GM19397 (cell line): ENCODE data around the gene TNS2.
A peak's percentile ranks its signal among the peaks of the same experiment; 100 is the strongest.
"Not testable (repeated sequence)": the region's sequence is repeated elsewhere in the genome, so short reads cannot be mapped to it uniquely, and the experiment has no call there.

ENCODE experiments used
- ATAC-seq: cut with Tn5 transposase; IDR thresholded peaks from one replicate; pipeline ENCODE4 v1.9.1; 2021; ENCODE audit warnings: mild to moderate bottlenecking, moderate library complexity; ENCODE audit not compliant: unreplicated experiment

Gene TNS2, protein sequence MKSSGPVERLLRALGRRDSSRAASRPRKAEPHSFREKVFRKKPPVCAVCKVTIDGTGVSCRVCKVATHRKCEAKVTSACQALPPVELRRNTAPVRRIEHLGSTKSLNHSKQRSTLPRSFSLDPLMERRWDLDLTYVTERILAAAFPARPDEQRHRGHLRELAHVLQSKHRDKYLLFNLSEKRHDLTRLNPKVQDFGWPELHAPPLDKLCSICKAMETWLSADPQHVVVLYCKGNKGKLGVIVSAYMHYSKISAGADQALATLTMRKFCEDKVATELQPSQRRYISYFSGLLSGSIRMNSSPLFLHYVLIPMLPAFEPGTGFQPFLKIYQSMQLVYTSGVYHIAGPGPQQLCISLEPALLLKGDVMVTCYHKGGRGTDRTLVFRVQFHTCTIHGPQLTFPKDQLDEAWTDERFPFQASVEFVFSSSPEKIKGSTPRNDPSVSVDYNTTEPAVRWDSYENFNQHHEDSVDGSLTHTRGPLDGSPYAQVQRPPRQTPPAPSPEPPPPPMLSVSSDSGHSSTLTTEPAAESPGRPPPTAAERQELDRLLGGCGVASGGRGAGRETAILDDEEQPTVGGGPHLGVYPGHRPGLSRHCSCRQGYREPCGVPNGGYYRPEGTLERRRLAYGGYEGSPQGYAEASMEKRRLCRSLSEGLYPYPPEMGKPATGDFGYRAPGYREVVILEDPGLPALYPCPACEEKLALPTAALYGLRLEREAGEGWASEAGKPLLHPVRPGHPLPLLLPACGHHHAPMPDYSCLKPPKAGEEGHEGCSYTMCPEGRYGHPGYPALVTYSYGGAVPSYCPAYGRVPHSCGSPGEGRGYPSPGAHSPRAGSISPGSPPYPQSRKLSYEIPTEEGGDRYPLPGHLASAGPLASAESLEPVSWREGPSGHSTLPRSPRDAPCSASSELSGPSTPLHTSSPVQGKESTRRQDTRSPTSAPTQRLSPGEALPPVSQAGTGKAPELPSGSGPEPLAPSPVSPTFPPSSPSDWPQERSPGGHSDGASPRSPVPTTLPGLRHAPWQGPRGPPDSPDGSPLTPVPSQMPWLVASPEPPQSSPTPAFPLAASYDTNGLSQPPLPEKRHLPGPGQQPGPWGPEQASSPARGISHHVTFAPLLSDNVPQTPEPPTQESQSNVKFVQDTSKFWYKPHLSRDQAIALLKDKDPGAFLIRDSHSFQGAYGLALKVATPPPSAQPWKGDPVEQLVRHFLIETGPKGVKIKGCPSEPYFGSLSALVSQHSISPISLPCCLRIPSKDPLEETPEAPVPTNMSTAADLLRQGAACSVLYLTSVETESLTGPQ (N-terminal part only)

GRCh38 chr12:53049571-53050318, at the start of gene TNS2:
Gene TNS2 (plus strand): TSS chr12:53050065. CDS start chr12:53050186, 121 bp downstream.
- no peak for ATAC-seq

DNA sequence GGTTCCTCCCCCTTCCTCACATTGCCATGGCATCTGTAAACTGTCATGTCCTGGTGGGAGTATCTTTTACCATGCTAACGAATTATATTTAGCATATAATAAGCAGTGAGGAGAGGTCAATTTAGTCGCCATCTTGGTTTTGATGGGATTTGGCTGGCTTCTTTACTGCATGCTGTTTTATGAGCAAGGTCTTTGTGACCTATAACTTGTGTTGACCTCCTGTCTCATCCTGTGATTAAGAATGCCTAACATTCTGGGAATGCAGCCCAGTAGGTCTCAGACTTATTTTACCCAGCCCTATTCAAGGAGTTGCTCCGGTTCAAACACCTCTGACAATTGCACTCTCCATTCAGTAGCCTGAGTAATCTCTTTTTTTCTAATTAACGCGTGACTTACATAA, 45.7 kb upstream of the TNS2 start:
- no peak for ATAC-seq

DNA sequence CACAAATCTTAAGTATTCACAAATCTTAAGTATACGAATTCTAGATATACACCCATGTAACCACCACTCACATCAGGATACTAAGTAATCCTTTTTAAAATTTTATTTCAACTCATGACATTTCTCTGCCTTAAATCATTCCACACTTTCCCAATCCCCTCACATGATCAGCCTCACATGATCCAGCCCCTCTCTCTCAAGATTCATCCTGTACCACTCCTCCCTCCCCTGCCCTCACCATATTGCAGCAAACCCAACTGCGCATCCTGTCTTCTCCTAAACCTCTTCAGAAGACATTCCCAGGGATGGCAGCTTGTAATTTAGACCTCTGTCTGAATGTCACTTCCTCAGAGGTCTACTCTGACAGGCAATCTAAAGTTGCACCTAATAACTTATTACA, 45.3 kb upstream of the TNS2 start:
- ATAC-seq = no peak

DNA sequence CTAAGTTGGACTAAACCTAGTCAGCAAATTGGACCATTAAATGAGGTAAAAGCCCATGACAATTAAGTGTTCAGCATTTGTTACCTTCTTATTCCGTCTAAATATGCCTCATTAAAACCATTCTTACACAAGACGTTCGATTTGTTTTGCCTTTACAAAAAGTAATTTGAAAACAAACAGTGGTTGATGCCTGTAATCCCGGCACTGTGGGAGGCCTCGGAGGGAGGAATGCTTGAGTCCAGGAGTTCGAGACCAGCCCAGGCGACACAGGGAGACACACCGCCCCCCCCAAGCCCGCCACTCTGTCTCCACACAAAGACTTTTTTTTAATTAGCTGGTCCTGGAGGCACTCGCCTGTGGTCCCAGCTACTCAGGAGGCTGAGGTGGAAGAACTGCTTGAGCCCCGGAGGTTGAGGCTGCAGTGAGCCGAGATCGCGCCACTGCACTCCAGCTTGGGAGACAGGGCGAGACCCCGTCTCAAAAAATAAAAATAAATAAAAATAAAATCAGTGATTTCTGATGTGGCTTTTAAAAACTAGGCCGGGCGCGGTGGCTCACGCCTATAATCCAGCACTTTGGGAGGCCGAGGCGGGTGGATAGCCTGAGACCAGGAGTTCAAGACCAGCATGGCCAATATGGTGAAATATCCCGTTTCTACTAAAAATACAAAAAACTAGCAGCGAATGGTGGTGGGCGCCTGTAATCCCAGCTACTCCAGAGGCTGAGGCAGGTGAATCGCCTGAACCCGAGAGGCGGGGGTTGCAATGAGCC, 44.5 kb upstream of the TNS2 start:
- no peak for ATAC-seq

GRCh38 chr12:53005986-53006809, 43.7 kb upstream of the TNS2 start, which contains the start of gene EIF4B:
Gene EIF4B (plus strand): TSS chr12:53006456. CDS start chr12:53006484, 28 bp downstream.
- ATAC-seq = peak; percentile 88

- peak; percentile 29 for ATAC-seq
Measured at GRCh38 chr12:53006810-53007309, 43.0 kb upstream of the TNS2 start.

DNA sequence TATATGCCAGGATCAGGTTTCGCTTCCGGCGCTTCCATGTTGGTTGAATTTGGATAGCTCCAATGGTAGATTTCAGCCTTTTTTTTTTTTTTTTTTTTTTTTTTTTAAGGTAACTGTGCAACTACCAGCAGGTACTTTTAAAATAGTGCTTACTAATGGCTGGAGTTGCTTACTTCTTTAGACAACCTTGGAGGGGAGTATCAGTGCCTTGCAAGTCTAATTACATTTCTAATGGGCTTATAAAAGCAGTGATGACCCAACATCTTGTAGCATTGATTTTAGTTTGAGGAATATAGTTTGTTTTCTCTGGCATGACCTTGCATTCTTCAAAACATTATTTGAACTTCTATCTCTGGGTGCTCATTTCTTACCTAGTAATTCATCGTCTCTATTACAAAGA, 42.5 kb upstream of the TNS2 start:
- no peak for ATAC-seq

- ATAC-seq = not testable (repeated sequence)
Measured at GRCh38 chr12:53008760-53009159, 41.1 kb upstream of the TNS2 start.

- no peak for ATAC-seq
Measured at GRCh38 chr12:53010955-53011354, 38.9 kb upstream of the TNS2 start.

- no peak for ATAC-seq
Measured at GRCh38 chr12:53011889-53012288, 38.0 kb upstream of the TNS2 start.

DNA sequence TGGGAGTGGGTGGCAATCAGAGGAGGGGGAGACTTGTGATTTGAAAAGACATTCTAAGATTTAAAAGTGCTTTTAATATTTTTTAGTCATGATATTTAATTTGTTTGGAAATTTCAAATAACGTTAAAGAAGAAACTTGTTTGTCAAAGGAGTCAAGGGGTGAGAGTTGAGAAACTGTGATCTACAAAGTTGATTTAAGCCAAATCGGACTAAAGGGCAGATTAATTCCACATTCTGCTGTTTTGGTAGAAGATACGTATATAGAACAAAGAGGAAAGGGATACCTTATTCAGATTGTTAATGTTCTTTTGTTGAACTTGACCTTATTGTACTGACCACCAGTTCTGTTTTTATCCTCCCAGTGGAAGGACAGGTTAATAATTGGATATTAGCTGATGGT, 36.9 kb upstream of the TNS2 start:
- no peak for ATAC-seq

DNA sequence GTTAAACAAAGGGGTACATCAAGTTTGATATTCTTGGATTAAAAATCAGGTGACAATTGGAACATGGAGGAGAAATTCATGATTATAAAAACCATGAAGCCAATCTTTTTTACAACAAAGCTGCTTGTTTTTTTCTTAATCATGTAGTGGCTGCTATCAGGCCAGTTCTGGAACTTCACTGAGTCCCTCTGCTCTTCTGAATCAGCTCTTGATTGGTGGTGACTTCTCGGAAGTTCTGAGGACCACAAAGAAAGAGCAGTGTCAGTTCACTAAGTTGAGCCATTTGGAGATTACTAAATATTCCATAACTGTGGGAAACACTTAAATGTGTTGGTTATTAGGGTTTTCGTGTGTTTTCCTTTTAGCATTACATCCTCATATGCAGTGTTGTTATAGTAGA, 35.2 kb upstream of the TNS2 start:
- ATAC-seq = no peak

GRCh38 chr12:53025250-53025649, 24.6 kb upstream of the TNS2 start:
- ATAC-seq = no peak

DNA sequence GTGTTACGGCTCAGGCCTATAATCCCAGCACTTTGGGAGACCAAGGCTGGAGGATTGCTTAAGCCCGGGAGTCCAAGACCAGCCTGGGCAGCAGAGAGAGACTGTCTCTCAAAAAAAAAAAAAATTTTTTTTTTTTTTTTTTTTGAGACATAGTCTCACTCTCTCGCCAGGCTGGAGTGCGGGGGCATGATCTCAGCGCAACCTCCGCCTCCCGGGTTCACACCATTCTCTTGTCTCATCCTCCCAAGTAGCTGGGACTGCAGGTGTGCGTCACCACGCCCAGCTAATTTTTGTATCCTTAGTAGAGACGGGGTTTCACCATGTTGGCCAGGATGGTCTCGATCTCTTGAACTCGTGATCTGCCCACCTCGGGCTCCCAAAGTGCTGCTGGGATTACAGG, 22.9 kb upstream of the TNS2 start:
- ATAC-seq = not testable (repeated sequence)

DNA sequence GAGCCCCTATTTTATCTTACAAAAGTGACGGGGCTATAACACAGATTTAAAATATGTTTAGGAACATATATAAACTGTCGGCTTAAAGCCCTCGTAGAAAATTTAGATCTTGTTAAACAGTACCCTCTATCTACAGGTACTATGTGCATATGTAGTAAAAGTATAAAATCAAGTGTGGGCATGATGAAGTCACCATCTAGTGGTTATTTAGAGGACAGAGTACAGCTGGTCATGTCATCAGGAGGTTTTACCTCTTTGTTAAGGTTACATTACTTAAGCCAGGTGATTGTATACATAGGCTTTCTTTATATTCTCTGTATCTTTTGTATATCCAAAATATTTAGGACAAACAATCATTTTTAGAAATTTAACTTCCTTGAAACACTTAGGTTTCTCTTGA, 18.2 kb upstream of the TNS2 start:
- ATAC-seq = no peak

GRCh38 chr12:53033832-53034231, 16.0 kb upstream of the TNS2 start:
- ATAC-seq = not testable (repeated sequence)

DNA sequence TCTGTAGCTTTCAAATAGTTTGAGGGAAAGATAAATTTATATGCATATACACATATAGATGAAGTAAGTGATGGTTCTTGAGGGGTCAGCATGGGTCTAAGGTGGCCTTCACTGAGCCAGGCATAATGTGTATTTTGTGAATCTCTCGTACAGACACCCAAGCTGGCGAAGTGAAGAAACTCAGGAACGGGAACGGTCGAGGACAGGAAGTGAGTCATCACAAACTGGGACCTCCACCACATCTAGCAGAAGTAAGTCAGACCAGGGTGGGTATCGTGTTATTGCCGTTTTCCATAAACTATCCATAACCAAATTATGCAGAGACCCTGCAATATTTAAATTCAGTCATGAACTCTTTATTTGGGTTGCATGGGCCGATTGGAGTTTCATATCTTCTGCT, 15.4 kb upstream of the TNS2 start:
- ATAC-seq = no peak

GRCh38 chr12:53036802-53037201, 13.1 kb upstream of the TNS2 start:
- ATAC-seq = no peak
